Mesothelial cell of epicardium (in vitro differentiated cells): ENCODE results near the gene KRTAP10-3. TPM values are rescaled to one million over a fixed set of nuclear protein-coding genes. Genes with fewer than 3 reads are reported as not detected.
"Not testable (repeated sequence)": the region's sequence is repeated elsewhere in the genome, so short reads cannot be mapped to it uniquely, and the experiment has no call there.

Experiments used
- DNase-seq, 2 experiments: peaks; one replicate each; pipeline ENCODE4 v3.0.0; 2021; ENCODE audit warnings: low spot score in 2 of 2; ENCODE audit not compliant: unreplicated experiment in 2 of 2
- H3K27ac Mint-ChIP-seq: 2 replicates; pipeline ENCODE4 v1.8.0; 2021; ENCODE audit warnings: mixed read lengths
- H3K27me3 Mint-ChIP-seq: 2 replicates; pipeline ENCODE4 v1.8.0; 2021; ENCODE audit warnings: low read depth, mixed read lengths
- H3K36me3 Mint-ChIP-seq: 2 replicates; pipeline ENCODE4 v1.8.0; 2021; ENCODE audit warnings: mixed read lengths
- H3K4me1 Mint-ChIP-seq: 2 replicates; pipeline ENCODE4 v1.8.0; 2021; ENCODE audit warnings: mixed read lengths
- H3K4me3 Mint-ChIP-seq: 2 replicates; pipeline ENCODE4 v1.8.0; 2021; ENCODE audit warnings: mild to moderate bottlenecking, moderate library complexity, mixed read lengths
- H3K9me3 Mint-ChIP-seq: 2 replicates; pipeline ENCODE4 v1.8.0; 2021; ENCODE audit warnings: mixed read lengths
- total RNA-seq: library from RNA; stranded (reverse); gene quantifications from 3 replicates; pipeline ENCODE4 v1.2.1, GENCODE V29; 2021
- TF ChIP-seq, protein P1 (sequence below): fragments of 200-600 bp; sonication (generic); IDR thresholded peaks from one replicate; pipeline ENCODE4 v1.5.0; 2021; ENCODE audit warnings: antibody characterized with exemption; ENCODE audit not compliant: unreplicated experiment

KRTAP10-3 gene
- total RNA-seq, 1 donor from 2014 or later = not detected

GRCh38 chr21:44601596-44602462, 43.2 kb upstream of the KRTAP10-3 start:
- H3K36me3 Mint-ChIP-seq = peaks cover 3% of the 10 kb centered on the region
- TF ChIP-seq, protein P1, sequence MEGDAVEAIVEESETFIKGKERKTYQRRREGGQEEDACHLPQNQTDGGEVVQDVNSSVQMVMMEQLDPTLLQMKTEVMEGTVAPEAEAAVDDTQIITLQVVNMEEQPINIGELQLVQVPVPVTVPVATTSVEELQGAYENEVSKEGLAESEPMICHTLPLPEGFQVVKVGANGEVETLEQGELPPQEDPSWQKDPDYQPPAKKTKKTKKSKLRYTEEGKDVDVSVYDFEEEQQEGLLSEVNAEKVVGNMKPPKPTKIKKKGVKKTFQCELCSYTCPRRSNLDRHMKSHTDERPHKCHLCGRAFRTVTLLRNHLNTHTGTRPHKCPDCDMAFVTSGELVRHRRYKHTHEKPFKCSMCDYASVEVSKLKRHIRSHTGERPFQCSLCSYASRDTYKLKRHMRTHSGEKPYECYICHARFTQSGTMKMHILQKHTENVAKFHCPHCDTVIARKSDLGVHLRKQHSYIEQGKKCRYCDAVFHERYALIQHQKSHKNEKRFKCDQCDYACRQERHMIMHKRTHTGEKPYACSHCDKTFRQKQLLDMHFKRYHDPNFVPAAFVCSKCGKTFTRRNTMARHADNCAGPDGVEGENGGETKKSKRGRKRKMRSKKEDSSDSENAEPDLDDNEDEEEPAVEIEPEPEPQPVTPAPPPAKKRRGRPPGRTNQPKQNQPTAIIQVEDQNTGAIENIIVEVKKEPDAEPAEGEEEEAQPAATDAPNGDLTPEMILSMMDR = no peak
- peaks cover 17% of the 10 kb centered on the region for H3K27me3 Mint-ChIP-seq
- DNase-seq = no peak
- H3K9me3 Mint-ChIP-seq = peaks cover 30% of the 10 kb centered on the region
- H3K4me1 Mint-ChIP-seq = no peaks in the 10 kb centered on the region
- H3K27ac Mint-ChIP-seq = no peak overlapping the region
- no peak overlapping the region for H3K4me3 Mint-ChIP-seq

GRCh38 chr21:44601091-44601490, 42.5 kb upstream of the KRTAP10-3 start:
- not testable (repeated sequence) for DNase-seq, H3K27ac Mint-ChIP-seq, H3K4me1 Mint-ChIP-seq, H3K36me3 Mint-ChIP-seq, H3K4me3 Mint-ChIP-seq
- Mint-ChIP-seq H3K27me3 (peaks cover 17% of the 10 kb centered on the region), H3K9me3 (peaks cover 24% of the 10 kb centered on the region)

- not testable (repeated sequence) for DNase-seq, H3K27ac Mint-ChIP-seq, H3K4me1 Mint-ChIP-seq, H3K36me3 Mint-ChIP-seq, H3K4me3 Mint-ChIP-seq
- Mint-ChIP-seq H3K9me3 (peaks cover 21% of the 10 kb centered on the region), H3K27me3 (peaks cover 14% of the 10 kb centered on the region)
Measured at GRCh38 chr21:44600118-44600978, 41.8 kb upstream of the KRTAP10-3 start, which contains the start of gene KRTAP10-7. Gene KRTAP10-7 (plus strand): TSS chr21:44600597. CDS start chr21:44600622, 25 bp downstream.

DNA sequence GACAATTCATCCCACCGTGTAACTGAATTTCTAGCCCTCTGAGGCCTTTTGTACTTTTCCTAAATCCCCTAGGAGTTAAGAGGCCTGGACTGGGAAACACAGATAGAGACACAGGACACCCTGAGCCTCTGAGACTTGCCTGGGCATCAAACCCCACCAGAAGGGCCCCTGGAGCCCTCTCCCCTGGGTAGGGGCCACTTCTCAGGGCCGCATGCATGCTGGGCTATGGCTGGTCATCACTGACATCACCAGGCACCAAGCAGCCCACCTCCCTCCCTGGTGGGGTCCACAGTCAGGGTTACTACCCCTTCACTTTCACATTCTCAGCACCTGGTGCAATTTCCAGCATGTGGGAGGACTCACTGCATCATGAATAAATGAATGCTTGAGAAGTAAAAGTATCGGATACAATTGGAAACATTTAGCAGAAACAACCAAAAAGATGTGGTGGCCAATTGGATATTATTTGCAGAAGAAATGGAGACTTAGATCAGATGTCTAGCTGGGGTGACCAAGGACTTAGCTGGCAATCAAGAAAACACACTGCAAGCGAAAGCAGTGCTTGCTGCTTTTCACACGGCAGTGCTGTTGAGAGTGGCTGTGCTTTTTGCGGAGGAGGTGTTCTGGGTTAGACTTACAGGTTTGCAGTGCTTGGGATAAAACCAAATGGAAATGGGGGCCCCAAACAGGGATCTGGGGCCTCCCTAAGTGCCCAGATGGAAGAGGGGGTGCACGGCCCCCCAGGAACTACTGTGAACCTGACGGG, 40.9 kb upstream of the KRTAP10-3 start:
- Mint-ChIP-seq H3K4me3 (no peak overlapping the region), H3K27ac (no peak overlapping the region), H3K9me3 (peaks cover 14% of the 10 kb centered on the region), H3K27me3 (peaks cover 8% of the 10 kb centered on the region), H3K36me3 (peaks cover 3% of the 10 kb centered on the region), H3K4me1 (peaks cover 3% of the 10 kb centered on the region)
- DNase-seq = no peak
- TF ChIP-seq, protein P1 = no peak

- no peak overlapping the region for H3K4me3 Mint-ChIP-seq
- H3K4me1 Mint-ChIP-seq = peaks cover 15% of the 10 kb centered on the region
- H3K27ac Mint-ChIP-seq = no peak overlapping the region
- DNase-seq = no peak
- H3K27me3 Mint-ChIP-seq = peaks cover 2% of the 10 kb centered on the region
- H3K36me3 Mint-ChIP-seq = peaks cover 3% of the 10 kb centered on the region
- TF ChIP-seq, protein P1 = no peak
- H3K9me3 Mint-ChIP-seq = peaks cover 12% of the 10 kb centered on the region
Measured at GRCh38 chr21:44598061-44598460, 39.5 kb upstream of the KRTAP10-3 start.

DNA sequence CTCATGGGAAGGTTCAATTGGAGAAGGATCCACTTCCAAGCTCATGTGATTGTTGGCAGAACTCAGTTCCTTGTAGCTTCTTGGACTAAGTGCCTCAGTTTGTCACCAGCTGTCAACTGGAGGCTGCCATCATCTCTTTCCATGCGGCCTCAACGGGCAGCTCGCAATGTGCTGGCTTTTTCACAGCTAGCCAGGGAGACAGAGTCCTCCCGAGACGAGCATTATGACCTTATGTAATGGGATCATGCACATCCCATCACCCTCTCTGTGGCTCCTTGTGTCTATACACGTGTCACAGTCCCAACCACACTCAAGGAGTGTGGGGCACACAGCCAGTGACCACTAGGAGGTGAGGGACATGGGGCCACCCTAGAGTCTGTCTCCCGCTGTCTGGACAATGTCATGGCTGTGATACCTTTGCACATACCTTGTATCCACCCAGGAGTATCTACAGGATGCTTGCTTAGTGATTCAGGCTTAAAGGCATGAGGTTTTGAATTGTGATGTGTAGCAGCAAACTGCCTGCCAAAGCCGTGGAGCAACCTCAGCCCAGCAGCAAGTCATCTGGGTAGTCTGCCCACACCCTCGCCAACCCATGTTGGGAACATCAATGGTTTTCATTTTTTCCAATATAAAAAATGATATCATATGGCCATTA, 37.6 kb upstream of the KRTAP10-3 start:
- H3K4me3 Mint-ChIP-seq = no peak overlapping the region
- no peak for DNase-seq
- peaks cover 15% of the 10 kb centered on the region for H3K4me1 Mint-ChIP-seq
- peaks cover 3% of the 10 kb centered on the region for H3K36me3 Mint-ChIP-seq
- no peak overlapping the region for H3K27ac Mint-ChIP-seq
- H3K27me3 Mint-ChIP-seq = no peaks in the 10 kb centered on the region
- H3K9me3 Mint-ChIP-seq = peaks cover 12% of the 10 kb centered on the region
- TF ChIP-seq, protein P1 = no peak
